ENCODE results near the gene MYH16.
A peak's percentile ranks its signal among the peaks of the same experiment; 100 is the strongest.
"Not testable (repeated sequence)": the region's sequence is repeated elsewhere in the genome, so short reads cannot be mapped to it uniquely, and the experiment has no call there.

The MYH16 gene

GRCh38 chr7:99309111-99309510, 36.5 kb downstream of the MYH16 start:
- DNase-seq, result no peak

GRCh38 chr7:99310004-99310403, 37.4 kb downstream of the MYH16 start:
- DNase-seq, result no peak

GRCh38 chr7:99311702-99312101, 39.1 kb downstream of the MYH16 start:
- DNase-seq, result no peak

DNA sequence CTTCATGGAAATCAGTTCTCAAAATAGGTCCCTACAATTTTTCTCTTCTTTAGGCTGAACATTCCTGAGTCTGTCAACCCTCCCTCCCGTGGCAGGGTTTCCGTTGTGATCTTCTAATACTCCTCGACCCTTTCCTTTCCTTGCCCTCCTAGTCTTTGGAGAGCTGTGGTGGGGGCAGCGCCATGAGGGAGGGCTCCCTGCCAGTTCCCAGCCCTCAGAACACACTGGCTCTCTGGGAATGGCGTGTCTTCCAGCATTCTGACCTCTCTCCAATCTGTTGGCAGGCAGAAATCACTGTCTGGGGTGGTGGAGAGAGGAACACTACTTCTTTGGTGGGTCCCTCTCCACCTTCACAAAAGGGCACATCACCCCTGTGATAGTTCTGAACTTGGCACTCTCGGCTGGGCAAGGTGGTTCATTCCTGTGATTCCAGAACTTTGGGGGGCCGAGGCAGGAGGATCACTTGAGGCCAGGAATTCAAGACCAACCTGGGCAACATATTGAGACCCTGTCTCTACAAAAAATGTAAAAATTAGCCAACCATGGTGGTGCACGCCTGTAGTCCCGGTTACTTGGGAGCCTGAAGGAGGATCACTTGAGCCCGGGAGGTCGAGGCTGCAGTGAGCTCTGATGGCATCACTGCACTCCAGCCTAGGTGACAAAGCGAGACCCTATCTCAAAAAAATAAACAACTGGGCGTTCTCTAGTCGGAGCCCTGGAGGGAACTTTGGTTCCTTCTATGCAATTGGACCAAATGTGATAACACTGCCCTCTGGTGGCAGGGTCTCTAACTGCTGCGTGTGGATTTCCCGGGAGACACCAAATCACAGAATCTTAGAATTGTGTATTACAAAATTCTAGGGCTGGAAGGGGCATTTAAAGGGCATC, 39.9 kb downstream of the MYH16 start:
- peak; percentile 67 for DNase-seq

GRCh38 chr7:99313204-99313573, 40.5 kb downstream of the MYH16 start:
- DNase-seq, result no peak

GRCh38 chr7:99314504-99314903, 41.9 kb downstream of the MYH16 start:
- peak; percentile 10 for DNase-seq

DNA sequence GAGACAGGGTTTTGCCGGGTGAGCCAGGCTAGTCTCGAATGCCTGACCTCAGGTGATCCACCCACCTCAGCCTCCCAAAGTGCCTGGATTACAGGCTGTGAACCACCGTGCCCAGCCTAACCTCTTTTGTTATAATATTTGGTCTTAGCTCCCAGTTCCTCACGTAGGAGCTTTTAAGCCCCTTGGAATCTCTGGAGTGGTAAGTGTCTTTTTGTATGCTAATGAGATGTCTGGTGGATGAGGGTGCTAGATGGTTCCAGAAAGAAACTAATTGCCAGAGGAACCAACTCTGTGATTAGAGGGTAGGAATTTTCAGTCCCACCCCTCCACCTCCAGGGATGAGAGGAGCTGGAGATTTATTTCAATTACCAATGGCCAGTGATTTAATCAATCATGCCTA, 47.7 kb downstream of the MYH16 start:
- DNase-seq, result no peak

DNA sequence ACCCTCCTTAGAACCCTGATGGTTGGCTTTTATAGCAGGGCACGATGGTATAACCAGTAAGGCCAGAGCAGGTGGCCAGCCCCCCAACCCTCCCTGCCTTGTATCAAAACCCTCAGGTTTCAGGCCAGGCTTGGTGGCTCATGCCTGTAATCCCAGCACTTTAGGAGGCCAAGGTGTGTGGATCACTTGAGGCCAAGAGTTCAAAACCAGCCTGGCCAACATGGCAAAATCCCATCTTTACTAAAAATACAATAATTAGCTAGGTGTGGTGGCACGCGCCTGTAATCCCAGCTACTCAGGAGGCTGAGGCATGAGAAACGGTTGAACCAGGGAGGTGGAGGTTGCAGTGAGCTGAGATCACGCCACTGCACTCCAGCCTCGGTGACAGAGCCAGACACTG, 50.0 kb downstream of the MYH16 start:
- DNase-seq, result not testable (repeated sequence)

DNA sequence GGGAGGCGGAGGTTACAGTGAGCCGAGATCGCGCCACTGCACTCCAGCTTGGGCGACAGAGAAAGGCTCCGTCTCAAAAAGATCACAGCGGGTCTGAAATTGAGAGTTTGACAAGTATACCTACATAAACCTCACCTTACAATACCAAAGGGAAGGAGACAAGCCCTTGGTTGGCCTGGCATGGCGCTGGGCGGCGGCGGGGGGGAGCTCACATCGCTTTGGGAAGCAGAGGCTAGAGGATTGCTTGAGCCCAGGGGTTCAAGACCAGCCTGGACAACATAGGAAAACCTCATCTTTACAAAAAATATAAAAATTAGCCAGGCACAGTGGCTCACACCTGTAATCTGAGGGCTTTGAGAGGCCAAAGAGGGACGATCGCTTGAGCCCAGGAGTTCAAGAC, 51.9 kb downstream of the MYH16 start:
- no peak for DNase-seq

- DNase-seq, result no peak
Observed at GRCh38 chr7:99325001-99325493, 52.4 kb downstream of the MYH16 start.

DNA sequence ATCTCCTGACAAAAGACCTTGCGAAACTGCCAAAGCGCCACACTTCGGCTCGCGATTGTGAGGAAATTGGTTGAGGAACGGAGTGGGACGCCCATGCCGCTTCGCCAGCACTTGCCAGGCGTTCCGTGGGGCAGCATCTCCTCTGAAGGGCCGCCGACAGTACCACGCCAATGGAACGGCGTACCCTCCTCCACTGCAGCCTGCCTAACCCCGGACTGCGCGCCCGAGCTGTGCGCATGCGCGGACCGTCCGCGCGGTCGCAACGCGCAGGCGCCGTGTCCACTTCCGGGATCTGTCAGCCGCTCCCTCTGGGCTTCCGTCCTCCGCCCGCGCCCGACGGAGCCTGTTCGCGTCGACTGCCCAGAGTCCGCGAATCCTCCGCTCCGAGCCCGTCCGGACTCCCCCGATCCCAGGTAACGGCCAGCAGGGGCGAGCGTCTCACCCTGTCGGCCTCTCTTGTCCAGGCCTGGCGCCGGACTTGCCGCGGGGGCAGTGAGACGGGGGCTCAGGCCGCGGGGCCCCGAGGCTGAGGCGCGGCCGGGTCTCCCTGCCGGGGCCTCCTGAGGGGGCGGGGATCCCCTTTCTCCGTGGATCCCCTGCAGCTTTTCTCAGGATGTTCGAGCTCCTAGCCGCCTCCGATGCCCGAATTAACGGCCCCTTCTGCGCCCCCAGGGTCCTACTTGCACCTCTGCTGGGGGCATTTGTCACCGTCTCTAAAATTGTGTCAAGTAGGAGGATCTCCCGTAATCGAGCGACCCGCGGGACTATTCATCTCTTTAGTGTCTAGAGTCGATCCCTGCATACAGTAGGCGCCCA, 53.2 kb downstream of the MYH16 start, which contains the start of gene ARPC1A:
Gene ARPC1A, plus strand, starts transcription at position 307 of the 816 bp plus-strand sequence. CDS start 7,456 bp downstream, outside the sequence.
- peak; percentile 93 for DNase-seq

GRCh38 chr7:99326408-99326782, 53.8 kb downstream of the MYH16 start:
- no peak for DNase-seq

DNA sequence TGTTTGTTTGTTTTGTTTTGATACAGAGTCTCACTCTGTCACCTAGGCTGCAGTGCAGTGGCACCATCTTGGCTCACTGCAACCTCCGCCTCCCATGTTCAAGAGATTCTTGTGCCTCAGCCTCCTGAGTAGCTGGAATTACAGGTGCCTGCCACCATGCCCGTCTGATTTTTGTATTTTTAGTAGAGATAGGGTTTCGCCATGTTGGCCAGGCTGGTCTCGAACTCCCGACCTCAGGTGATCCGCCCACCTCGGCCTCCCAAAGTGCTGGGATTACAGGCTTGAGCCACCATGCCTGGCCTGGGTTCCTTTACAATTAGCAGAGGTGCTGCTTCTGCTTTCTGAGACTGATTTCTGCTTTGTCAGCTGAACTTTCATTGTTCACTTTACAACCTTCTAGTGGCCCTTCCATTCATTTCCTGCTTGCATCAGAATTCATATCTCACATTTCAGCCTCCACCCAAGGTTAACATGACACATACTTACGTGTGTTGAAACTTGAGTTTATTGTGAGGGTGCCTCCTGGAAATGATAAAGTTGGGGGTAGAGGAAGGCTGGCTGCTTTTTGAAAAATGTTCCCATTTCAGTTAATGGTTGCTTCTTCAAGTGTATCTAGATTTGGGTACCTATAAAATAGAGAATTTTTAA, 57.8 kb downstream of the MYH16 start:
- DNase-seq, result not testable (repeated sequence)

DNA sequence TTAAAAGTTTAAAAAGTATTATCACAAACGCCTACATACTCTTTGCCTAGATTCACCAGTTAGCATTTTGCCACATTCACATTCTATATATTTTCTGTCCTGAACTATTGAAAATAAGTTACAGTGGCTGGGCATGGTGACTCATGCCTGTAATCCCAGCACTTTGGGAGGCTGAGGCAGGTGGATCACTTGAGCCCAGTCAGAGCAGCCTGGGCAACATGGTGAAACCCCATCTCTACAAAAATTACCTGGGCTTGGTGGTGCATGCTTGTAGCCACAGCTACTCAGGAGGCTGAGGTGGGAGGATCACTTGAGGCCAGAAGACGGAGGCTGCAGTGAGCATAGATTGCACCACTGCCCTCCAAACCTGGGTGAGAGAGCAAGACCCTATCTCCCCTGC, 58.4 kb downstream of the MYH16 start:
- no peak for DNase-seq

DNA sequence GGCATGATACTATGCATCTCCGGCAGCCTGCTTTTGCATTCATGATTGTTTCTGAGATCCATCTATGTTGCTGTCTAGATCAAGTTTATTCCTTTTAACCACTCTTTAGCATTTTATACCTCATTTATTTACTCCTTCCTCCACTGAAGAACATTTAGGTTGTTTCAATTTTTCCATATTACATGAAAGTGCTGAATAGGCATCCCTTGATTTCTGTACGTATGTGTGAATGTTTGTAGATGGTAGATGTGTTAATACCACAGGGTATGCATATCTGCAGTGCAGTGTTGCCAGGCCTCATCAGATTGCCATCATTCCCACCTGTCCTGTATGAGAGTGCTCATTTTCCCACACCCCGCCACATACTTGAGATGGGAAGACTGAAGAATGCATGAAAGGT, 67.0 kb downstream of the MYH16 start:
- no peak for DNase-seq

DNA sequence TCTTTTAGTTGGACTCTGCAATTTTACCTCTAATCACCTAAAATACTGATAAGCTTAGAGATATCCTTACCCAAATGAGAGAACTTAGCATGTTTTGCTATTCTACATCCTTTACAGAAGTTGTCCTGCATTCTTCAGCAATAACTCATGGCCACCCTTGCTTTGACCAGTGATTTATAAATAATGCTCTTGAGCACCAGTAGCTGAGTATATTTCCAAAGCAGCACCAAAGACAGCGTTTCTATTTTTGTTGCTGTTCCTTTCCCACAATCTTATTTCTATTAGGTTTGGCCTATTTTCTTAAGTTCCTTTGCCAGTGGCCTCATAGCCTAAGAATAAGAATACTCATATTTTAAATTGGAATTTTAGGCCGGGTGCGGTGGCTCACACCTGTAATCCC, 68.0 kb downstream of the MYH16 start:
- DNase-seq, result no peak

DNA sequence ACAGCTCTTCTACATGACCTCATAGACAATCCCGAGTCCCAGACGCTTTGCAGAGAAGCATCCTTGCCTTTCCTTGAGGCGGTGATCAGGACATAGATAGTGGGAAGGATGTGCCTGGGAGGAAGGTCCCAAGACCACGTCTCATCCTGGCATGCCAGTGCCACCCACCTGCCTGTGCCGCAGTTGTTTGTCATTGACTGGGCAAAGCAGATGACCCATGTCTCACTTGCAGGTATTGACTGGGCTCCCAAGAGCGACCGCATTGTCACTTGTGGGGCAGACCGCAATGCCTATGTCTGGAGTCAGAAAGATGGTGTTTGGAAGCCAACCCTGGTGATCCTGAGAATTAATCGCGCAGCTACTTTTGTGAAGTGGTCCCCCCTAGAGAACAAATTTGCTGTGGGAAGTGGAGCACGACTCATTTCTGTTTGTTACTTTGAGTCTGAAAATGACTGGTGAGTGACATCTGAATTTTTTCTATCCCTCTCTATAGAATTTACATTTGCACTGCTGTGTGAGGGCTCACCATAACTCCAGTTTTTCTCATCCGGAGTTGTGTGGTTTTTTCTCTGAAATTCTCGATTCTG, 71.5 kb downstream of the MYH16 start:
- DNase-seq, result no peak

- not testable (repeated sequence) for DNase-seq
Observed at GRCh38 chr7:99350641-99351040, 78.0 kb downstream of the MYH16 start.

DNA sequence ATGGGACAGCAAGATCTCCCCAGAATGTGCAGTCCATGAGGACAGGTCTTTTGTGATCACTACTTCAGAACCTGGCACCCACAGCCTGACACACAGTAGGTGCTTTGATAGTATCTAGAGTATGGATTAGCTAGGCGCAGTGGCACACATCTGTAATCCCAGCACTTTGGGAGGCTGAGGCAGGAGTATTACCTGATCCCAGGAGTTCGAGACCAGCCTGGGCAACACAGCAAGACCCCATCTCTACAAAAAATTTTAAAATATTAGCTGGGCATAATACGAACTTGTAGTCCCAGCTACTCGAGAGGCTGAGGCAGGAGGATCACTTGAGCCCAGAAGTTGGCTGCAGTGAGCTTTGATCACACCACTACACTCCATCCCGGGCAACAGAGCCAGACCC, 79.6 kb downstream of the MYH16 start:
- DNase-seq, result no peak

DNA sequence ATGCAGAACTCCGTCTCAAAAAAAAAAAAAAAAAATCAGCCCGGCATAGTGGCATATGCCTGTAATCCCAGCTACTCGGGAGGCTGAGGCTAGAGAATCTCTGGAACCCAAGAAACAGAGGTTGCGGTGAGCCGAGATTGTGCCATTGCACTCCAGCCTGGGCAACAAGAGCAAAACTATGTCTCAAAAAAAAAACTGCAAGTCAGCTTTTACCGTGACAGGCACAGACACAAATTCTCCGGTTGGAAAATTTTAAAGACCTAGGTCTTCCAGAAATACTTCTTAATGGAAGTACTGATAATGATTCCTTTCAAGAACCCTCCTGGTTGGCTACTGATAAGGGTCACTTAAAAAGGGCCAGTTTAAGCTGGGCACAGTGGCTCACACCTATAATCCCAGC, 82.5 kb downstream of the MYH16 start:
- DNase-seq, result no peak

DNA sequence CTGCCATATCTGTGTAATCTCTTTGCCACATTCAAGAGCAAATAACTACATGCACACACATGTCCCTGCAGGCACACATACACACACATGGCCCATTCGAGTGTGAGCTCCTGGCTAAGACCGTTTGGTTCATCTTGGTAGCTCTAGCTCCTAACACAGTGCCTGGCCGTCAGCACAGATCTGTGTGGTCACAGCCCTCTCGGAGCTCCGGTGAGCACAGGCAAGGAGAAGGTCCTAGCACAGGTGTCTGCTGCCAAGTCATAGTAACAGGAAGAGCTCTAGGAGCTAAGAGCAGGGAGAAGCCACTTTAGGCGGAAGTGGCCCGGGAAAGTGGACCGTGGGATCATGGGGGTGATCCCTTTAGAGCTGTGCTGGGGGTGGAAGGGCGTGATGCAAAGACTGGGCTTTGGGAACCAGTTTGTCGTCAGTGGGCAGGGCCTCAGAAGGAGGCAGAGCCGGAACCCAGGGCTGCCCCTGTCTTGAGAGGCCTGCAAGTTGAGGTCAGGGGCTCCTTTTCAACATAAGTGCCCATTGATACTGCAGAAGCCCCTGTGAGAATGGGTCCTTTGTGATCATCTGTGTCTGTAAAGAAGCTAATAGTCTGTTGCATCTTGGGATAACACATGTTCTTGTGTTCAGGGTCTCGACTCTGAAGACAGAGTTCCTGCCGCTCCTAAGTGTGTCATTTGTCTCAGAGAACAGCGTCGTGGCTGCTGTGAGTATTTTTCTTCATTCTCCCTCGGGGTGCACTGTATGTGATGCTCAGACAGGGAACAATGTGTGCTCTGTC, 85.3 kb downstream of the MYH16 start:
- DNase-seq, result no peak

DNA sequence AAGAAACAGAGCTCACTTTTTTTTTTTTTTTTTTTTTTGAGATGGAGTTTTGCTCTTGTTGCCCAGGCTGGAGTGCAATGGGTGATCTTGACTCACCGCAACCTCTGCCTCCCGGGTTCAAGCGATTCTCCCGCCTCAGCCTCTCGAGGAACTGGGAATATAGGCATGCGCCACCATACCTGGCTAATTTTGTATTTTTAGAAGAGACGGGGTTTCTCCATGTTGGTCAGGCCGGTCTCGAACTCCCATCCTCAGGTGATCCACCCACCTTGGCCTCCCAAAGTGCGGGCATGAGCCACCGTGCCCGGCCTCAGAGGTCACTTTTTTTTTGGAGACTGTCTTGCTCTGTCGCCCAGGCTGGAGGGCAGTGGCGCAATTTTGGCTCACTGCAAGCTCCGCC, 85.9 kb downstream of the MYH16 start:
- not testable (repeated sequence) for DNase-seq
